ENCODE results near the gene SLC25A52. TPM values are rescaled to one million over a fixed set of nuclear protein-coding genes. Genes with fewer than 3 reads are reported as not detected.

The SLC25A52 gene
- total RNA-seq, 1 donor from 2014 or later, result not detected

GRCh38 chr18:31711365-31712172 is 49.1 kb downstream of the SLC25A52 start:
- no peak for TF ChIP-seq CTCF (IDR thresholded peaks at IDR 0.05; ENCODE audit: insufficient read depth, low read length, poor library complexity, severe bottlenecking)
- Histone ChIP-seq H3K36me3 (ENCODE audit: control insufficient read depth, insufficient read depth, low read length) (no peaks in the 10 kb centered on the region), H3K27me3 (ENCODE audit: control insufficient read depth, insufficient read depth, low read length) (no peaks in the 10 kb centered on the region), H3K4me3 (ENCODE audit: low read depth, low read length) (no peak overlapping the region)
- DNase-seq (ENCODE audit: low read depth), result no peak

- no peaks in the 10 kb centered on the region for H3K27me3 ChIP-seq (ENCODE audit: control insufficient read depth, insufficient read depth, low read length)
- H3K4me3 ChIP-seq (ENCODE audit: low read depth, low read length), result no peak overlapping the region
- no peak for DNase-seq (ENCODE audit: low read depth)
- no peak for TF ChIP-seq CTCF (IDR thresholded peaks at IDR 0.05; ENCODE audit: insufficient read depth, low read length, poor library complexity, severe bottlenecking)
- no peaks in the 10 kb centered on the region for H3K36me3 ChIP-seq (ENCODE audit: control insufficient read depth, insufficient read depth, low read length)
These were observed 49.9 kb downstream of the SLC25A52 start for GRCh38 chr18:31710826-31711225.

Other genes with a start within 250 kb of the SLC25A52 start
- gene TTR, start 169.0 kb downstream of the SLC25A52 start, total RNA-seq, result not detected in 2 replicates
- gene B4GALT6, start 76.3 kb downstream of the SLC25A52 start, total RNA-seq, result 8.8 and 28.7 TPM in 2 replicates
- gene TRAPPC8, start 182.2 kb upstream of the SLC25A52 start, total RNA-seq, result 28.7 and 29.4 TPM in 2 replicates